Measurements from ENCODE around the gene KRT9.
"Not testable (repeated sequence)": the region's sequence is repeated elsewhere in the genome, so short reads cannot be mapped to it uniquely, and the experiment has no call there.

The KRT9 gene

GRCh38 chr17:41600318-41600717 lies 28.5 kb upstream of the KRT9 start:
- DNase-seq (ENCODE audit: low spot score) = no peak

DNA sequence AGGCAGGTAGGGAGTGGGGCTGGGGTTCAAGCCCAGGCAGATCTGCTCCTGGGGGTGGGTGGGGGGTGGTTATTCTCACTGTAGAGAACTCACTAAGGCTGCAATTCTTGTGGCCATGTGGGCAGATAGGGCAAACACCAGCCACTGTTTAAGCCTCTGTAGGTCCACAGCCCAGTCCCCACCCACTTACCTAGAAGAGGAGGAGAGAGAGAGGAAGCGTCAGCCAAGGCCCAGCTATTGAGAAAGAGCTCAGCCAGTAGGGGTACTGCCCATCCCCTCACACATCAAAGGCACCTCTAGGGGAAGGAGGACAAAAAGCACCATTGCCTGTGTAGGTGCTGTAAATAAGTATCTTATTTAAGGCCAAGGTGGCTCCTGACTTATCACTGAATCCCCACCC lies 27.8 kb upstream of the KRT9 start:
- no peak for DNase-seq (ENCODE audit: low spot score)

DNA sequence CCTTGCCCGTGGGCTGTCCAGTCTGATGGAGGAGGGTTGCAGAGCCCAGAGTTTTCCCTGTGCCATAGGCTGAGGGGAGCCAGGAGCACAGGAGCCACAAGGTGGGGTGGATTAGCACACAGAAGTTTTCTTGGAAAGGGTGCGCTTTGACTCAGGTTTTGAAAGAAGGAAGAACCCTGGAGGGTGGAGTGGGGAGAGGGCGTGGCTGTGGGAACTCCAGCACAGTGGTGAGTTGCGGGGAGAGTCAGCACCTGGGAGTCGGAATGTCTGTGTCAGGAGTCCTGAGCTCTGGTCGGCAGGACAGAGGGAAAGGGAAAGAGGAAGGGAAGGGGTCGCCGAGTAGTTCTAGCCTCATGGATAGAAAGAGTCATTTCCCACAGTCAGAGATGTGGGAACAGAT lies 23.7 kb upstream of the KRT9 start:
- no peak for DNase-seq (ENCODE audit: low spot score)

DNA sequence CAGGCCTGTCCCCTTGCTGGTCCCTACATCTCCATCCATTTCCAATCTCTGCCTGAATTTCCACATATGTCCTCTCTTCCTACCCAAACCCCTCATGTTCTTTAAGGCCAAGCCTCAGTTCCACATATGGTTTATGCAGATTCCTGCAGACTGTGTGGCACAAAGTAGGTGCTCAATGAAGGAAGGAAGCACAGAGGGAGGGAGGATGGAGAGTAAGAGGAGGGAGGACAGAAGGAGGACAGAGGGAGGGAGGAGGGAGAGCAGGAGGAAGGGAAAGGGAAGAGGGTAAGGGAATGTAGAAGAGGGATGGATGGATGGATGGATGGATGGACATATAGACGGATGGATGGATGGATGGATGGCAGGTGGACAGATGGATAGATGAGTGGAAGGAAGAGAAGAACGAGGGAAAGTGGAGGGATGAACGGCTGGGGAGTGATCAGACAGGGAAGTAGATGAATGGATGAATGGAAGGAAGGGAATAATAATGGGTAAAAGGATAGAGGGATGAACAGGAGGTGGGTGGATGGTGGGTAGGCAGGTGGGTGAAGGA lies 22.6 kb upstream of the KRT9 start:
- no peak for DNase-seq (ENCODE audit: low spot score)

GRCh38 chr17:41593306-41593981 lies 21.6 kb upstream of the KRT9 start:
- DNase-seq (ENCODE audit: low spot score) = no peak

GRCh38 chr17:41592601-41593305 lies 20.9 kb upstream of the KRT9 start:
- no peak for DNase-seq (ENCODE audit: low spot score)

GRCh38 chr17:41589301-41589700 lies 17.4 kb upstream of the KRT9 start:
- no peak for DNase-seq (ENCODE audit: low spot score)

DNA sequence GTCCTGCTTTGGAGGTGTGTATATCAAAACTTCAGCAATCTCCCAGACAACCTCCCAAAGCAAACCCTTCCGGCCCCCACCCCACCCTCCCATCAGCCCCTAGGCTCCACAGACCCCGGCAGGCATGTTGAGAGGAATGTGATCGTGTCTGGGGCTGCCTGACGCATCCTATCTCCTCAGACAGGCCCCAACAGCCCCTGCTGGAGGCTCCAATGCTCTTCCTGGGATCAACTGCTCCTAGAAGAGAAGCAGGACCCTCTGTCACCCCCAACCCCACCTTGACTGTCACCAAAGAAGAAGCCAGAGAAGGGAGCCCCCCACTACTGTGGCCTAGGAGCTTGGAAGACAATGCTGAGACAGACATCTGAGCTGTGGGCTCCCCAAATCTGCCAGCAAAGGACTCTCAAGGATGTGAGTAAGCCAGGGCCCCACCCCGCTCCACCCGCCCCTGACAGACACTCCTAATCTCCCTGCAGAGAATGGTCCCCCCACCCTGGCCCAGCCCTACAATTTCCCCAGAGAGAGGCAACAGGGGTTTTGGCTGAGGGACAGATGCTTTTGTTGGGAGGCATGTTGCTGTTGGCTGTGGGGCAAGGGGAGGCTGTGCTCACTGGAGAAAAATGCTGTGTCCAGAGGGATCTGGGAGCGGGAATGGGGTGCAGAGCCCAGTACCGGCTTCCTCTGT lies 16.4 kb upstream of the KRT9 start:
- DNase-seq (ENCODE audit: low spot score) = no peak

- no peak for DNase-seq (ENCODE audit: low spot score)
Measured at GRCh38 chr17:41586863-41587495, 15.1 kb upstream of the KRT9 start, which contains the start of gene KRT14. Gene KRT14 (minus strand): TSS chr17:41586895. CDS start chr17:41586834, 61 bp downstream.

DNA sequence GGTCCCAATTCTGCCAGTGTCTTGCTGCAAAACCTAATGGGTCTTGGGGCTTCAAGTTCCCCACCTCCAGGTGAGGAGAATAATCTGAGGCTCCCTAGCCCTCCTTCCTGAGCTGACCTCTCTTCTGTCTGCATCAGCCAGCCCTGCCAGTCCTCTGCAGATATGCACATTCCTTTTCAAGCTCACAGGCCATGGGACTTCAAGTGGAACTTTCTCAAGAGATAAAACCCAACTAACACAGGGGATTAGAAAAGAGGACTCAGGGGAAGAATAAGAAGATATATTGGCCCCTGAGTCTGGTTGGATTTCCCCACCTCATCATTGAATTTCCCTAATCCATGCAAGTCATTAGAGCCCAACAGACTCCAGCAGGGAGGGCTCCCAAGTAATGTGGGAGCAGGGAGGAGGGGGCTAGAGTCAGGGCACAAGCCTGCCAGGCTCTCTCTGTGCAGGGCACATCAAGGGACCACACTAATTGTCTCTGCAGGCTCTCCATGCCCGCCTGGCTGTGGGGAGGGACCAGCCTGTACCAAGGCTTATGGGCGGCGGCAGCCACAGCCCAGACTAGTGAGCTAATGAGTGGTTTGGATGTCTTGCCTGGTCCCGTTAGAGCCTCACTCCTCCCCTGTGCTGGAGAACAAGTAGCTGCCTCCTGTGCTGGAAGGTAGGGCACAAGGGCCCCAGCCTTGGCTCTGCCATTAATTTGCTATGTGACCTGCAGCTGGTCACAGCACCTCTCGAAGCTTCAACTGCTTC lies 13.6 kb upstream of the KRT9 start:
- no peak for DNase-seq (ENCODE audit: low spot score)

- DNase-seq (ENCODE audit: low spot score) = not testable (repeated sequence)
Measured at GRCh38 chr17:41584331-41584927, 12.6 kb upstream of the KRT9 start.

- no peak for DNase-seq (ENCODE audit: low spot score)
Measured at GRCh38 chr17:41583137-41584127, 11.6 kb upstream of the KRT9 start.

- not testable (repeated sequence) for DNase-seq (ENCODE audit: low spot score)
Measured at GRCh38 chr17:41582061-41582968, 10.5 kb upstream of the KRT9 start.

DNA sequence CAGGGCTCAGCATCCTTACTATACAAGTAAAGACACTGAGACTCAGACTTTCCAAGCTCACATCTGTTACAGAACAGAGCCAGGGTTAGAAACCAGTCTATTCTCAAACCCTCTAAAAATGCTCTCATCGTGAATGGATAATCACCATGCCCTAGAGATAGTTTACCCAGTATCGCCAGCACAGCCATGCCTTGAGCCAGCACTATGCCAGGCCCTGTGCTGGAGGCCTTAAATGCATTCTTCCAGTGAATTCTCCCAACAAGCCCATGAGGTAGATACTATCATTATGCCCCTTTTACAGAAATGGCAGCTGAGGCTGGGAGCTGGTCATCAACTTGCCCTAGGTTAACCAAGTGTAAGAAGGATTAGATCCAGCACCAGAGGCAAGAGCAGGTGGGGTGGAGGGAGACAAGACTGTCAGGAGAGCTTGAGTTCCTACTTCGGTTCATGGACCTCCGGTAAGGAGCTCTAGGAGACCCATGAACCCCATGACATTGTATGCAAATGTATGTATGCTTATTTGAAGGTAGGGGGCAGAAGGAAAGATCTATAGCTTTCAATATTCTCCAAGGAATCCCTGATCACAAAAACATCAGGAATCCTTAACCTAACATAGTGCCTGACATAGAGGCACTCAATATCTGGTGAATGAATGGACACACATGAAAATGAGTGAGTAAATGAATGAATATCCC lies 9.7 kb upstream of the KRT9 start:
- no peak for DNase-seq (ENCODE audit: low spot score)

GRCh38 chr17:41580687-41581365 lies 9.0 kb upstream of the KRT9 start:
- no peak for DNase-seq (ENCODE audit: low spot score)

- no peak for DNase-seq (ENCODE audit: low spot score)
Measured at GRCh38 chr17:41580244-41580575, 8.4 kb upstream of the KRT9 start.

GRCh38 chr17:41579484-41580243 lies 7.8 kb upstream of the KRT9 start:
- peak; percentile 78 for DNase-seq (ENCODE audit: low spot score)
